HG03571 (cell line): ENCODE measurements around the gene WASHC1.
"Not testable (repeated sequence)": the region's sequence is repeated elsewhere in the genome, so short reads cannot be mapped to it uniquely, and the experiment has no call there.

Experiments
- ATAC-seq: cut with Tn5 transposase; IDR thresholded peaks from one replicate; pipeline ENCODE4 v1.9.1; 2021; ENCODE audit not compliant: unreplicated experiment

The WASHC1 gene

DNA sequence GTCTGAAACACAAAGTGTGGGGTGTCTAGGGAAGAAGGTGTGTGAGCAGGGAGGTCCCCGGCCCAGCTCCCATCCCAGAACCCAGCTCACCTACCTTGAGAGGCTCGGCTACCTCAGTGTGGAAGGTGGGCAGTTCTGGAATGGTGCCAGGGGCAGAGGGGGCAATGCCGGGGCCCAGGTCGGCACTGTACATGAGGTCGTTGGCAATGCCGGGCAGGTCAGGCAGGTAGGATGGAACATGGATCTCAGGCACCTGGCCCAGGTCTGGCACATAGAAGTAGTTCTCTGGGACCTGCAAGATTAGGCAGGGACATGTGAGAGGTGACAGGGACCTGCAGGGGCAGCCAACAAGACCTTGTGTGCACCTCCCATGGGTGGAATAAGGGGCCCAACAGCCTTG is 12.4 kb downstream of the WASHC1 start:
- ATAC-seq = not testable (repeated sequence)

DNA sequence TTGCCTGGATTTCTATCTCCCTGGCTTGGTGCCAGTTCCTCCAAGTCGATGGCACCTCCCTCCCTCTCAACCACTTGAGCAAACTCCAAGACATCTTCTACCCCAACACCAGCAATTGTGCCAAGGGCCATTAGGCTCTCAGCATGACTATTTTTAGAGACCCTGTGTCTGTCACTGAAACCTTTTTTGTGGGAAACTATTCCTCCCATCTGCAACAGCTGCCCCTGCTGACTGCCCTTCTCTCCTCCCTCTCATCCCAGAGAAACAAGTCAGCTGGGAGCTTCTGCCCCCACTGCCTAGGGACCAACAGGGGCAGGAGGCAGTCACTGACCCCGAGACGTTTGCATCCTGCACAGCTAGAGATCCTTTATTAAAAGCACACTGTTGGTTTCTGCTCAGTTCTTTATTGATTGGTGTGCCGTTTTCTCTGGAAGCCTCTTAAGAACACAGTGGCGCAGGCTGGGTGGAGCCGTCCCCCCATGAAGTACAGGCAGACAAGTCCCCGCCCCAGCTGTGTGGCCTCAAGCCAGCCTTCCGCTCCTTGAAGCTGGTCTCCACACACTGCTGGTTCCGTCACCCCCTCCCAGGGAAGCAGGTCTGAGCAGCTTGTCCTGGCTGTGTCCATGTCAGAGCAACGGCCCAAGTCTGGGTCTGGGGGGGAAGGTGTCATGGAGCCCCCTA is 15.0 kb downstream of the WASHC1 start:
- ATAC-seq = not testable (repeated sequence)

DNA sequence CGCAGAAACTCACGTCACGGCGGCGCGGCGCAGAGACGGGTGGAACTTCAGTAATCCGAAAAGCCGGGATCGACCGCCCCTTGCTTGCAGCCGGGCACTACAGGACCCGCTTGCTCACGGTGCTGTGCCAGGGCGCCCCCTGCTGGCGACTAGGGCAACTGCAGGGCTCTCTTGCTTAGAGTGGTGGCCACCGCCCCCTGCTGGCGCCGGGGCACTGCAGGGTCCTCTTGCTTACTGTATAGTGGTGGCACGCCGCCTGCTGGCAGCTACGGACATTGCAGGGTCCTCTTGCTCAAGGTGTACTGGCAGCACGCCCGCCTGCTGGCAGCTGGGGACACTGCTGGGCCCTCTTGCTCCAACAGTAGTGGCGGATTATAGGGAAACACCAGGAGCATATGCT is 18.1 kb downstream of the WASHC1 start:
- ATAC-seq = not testable (repeated sequence)

DNA sequence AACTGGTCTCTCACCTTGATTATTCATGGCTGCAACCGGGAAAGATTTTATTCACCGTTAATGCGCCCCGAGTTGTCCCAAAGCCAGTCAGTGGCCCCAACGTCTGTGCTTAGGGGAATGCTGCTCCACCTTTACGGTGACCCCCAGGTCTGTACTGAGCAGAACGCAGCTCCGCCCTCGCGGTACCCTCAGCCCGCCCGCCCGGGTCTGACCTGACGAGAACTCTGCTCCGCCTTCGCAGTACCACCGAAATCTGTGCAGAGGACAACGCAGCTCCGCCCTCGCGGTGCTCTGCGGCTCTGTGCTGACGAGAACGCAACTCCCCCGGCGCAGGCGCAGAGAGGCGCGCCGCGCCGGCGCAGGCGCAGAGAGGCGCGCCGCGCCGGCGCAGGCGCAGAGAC is 18.6 kb downstream of the WASHC1 start:
- not testable (repeated sequence) for ATAC-seq

DNA sequence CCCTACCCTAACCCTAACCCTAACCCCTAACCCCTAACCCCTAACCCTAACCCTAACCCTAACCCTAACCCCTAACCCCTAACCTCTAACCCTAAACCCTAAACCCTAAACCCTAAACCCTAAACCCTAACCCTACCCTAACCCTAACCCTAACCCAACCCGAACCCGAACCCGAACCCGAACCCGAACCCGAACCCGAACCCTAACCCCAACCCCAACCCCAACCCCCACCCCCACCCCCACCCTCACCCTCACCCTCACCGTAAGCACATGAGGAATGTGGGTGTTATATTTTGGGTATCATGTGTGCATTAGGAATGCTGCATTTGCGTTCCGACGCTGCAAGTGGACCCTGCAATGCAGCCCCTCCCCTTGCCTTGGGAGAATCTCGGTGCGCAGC is 19.0 kb downstream of the WASHC1 start:
- ATAC-seq = not testable (repeated sequence)
